Right lobe of liver (tissue), 6 donors: ENCODE data around the gene LYRM7. TPM values are rescaled to one million over a fixed set of nuclear protein-coding genes. Genes with fewer than 3 reads are reported as not detected.

ENCODE experiments used
- ATAC-seq, 4 donors: fragments of 200-7000 bp; cut with Tn5 transposase; one replicate each; pipeline ENCODE4 v1.9.1; 2020; ENCODE audit warnings: mild to moderate bottlenecking in 4 of 4, moderate library complexity in 4 of 4
- DNase-seq, 3 donors: peaks; one replicate each; pipeline ENCODE4 v3.0.0-alpha.2; 2020
- H3K27ac ChIP-seq, 3 donors: fragments of 200-600 bp; one replicate each; pipeline ENCODE4 v1.8.0; 2022
- H3K27me3 ChIP-seq, 2 donors: fragments of 200-600 bp; one replicate each; pipeline ENCODE4 v1.8.0; 2022
- H3K36me3 ChIP-seq, 4 donors: fragments of 200-600 bp; sonication (generic) in 1 of 4; one replicate each; pipeline versions ENCODE4 v1.5.1 to v1.8.0; 2017 to 2022; ENCODE audit warnings: control low read depth in 1 of 4
- H3K4me1 ChIP-seq, 4 donors: fragments of 200-600 bp; sonication (generic) in 1 of 4; one replicate each; pipeline versions ENCODE4 v1.5.1 to v1.8.0; 2017 to 2022; ENCODE audit warnings: control low read depth in 1 of 4
- H3K4me3 ChIP-seq, 3 donors: fragments of 200-600 bp; one replicate each; pipeline ENCODE4 v1.8.0; 2022
- H3K9me3 ChIP-seq, 4 donors: fragments of 200-600 bp; sonication (generic) in 1 of 4; one replicate each; pipeline versions ENCODE4 v1.5.1 to v1.8.0; 2017 to 2022; ENCODE audit warnings: control low read depth in 1 of 4
- POLR2A ChIP-seq: fragments of 450-650 bp; IDR thresholded peaks from one replicate; pipeline ENCODE4 v1.6.1; 2017; ENCODE audit warnings: antibody characterized with exemption, mild to moderate bottlenecking
- WGBS: methylation state at CpG from one replicate; pipeline ENCODE4 v1.1.6; 2018; ENCODE audit warnings: low coverage, low lambda C conversion rate; ENCODE audit not compliant: insufficient coverage; ENCODE audit errors: missing lambda C conversion rate; 5-methylcytosine and 5-hydroxymethylcytosine counted together
- intact Hi-C, 2 donors: fragments of 100-400 bp; cut with DNase I; formaldehyde crosslinking; loops; one replicate each; pipeline versions ENCODE4 v1.11.2 to v1.14.1; 2022
- total RNA-seq, 6 experiments: library from RNA; depleted of rRNA in 2 of 6; stranded (reverse); fragments of >200 nt in 2 of 6; fragmentation: NEBNext Ultra II Directional in 3 of 6; extraction: Animal tissue kit (Norgen Biotek cat#: 25700) in 3 of 6; gene quantifications; one replicate each; pipeline versions ENCODE4 v1.1.0 to v1.2.4, GENCODE V29; 2016 to 2023
- TF ChIP-seq, protein P1 (sequence below), 4 donors: fragments of 200-600 bp in 3 of 4; fragments of 450-650 bp in 1 of 4; IDR thresholded peaks; one replicate each; pipeline versions ENCODE4 v1.5.1 to v1.8.0; 2016 to 2022; ENCODE audit warnings: antibody characterized with exemption in 4 of 4, mild to moderate bottlenecking in 2 of 4
- donor health status: DM: no; HTN: yes; CAD: no.
- donor health status: DM: no; HTN: no; CAD: no.
- donor health status: DM: no; HTN: no; CAD: no.
- donor health status: DM: no; HTN: yes; CAD: no.
- donor health status: DM: no; HTN: yes; CAD: no.

LYRM7 gene
- total RNA-seq, 6 experiments from 2014 or later, result 4.4 to 9.5 (median 5.6) TPM

DNA sequence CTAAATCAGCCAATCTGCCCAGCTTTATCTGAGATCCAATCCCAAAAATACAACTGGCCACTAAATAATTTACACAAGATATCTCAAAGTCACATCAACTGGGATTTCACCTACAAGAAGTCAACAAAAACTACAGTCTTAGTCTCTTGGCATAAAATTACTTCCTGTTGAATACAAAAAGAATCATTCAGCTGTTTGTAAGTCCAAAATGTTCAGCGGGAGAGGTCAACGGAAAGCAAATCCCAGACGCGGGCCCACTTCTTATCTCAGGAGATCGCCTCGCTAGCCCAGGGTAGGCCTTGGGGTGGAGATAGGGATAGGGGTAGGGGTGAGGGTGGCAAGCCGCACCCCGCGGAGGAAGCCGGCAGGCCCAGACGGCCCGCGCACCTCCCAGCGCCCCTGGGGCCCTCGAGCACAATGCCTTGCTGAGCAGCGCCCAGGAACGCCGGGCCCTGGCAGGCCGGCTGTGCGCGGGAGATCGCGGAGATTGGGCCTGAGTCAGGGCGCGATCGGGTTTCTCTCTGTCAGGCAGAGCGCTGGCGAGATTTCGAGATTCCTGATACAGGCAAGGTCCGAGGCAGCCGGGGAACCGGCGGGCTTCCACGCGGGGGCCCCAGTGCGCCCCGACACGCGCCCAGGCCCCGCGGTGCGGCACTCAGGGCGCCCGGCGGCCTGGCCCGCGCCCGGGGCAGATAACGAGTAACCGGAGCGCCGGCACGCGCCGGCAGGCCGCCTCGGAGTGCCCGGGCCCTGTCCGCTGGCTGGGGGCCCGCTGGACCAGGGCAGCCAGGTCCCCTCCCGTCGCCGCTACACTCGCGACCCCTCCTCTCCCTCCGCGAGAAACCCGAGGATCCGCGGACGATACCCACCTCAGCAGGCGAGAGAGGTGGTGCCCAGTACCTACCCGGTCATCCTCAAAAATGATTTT, 6.3 kb upstream of the LYRM7 start:
- Histone ChIP-seq H3K4me3 (peak overlapping the region; percentile 89 to 94 (median 93)), H3K4me1 (peaks cover 0 to 29% (median 14%) of the 10 kb centered on the region in 4 donors), H3K36me3 (peaks cover 0 to 37% (median 19%) of the 10 kb centered on the region in 4 donors), H3K27me3 (no peaks in the 10 kb centered on the region), H3K9me3 (no peaks in the 10 kb centered on the region), H3K27ac (peak overlapping the region; percentile 90 to 98 (median 96))
- intact Hi-C loops, result no loop called here
- TF ChIP-seq, protein P1, sequence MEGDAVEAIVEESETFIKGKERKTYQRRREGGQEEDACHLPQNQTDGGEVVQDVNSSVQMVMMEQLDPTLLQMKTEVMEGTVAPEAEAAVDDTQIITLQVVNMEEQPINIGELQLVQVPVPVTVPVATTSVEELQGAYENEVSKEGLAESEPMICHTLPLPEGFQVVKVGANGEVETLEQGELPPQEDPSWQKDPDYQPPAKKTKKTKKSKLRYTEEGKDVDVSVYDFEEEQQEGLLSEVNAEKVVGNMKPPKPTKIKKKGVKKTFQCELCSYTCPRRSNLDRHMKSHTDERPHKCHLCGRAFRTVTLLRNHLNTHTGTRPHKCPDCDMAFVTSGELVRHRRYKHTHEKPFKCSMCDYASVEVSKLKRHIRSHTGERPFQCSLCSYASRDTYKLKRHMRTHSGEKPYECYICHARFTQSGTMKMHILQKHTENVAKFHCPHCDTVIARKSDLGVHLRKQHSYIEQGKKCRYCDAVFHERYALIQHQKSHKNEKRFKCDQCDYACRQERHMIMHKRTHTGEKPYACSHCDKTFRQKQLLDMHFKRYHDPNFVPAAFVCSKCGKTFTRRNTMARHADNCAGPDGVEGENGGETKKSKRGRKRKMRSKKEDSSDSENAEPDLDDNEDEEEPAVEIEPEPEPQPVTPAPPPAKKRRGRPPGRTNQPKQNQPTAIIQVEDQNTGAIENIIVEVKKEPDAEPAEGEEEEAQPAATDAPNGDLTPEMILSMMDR (IDR thresholded peaks at IDR 0.05), result peak; percentile 2 to 6 (median 4)
- no peak for TF ChIP-seq POLR2A
- ATAC-seq (peak; percentile 63 to 80 (median 74)), DNase-seq (peak; percentile 65 to 75 (median 68))
- WGBS, result 0% methylated on average over 6 of the region's 73 CpGs

DNA sequence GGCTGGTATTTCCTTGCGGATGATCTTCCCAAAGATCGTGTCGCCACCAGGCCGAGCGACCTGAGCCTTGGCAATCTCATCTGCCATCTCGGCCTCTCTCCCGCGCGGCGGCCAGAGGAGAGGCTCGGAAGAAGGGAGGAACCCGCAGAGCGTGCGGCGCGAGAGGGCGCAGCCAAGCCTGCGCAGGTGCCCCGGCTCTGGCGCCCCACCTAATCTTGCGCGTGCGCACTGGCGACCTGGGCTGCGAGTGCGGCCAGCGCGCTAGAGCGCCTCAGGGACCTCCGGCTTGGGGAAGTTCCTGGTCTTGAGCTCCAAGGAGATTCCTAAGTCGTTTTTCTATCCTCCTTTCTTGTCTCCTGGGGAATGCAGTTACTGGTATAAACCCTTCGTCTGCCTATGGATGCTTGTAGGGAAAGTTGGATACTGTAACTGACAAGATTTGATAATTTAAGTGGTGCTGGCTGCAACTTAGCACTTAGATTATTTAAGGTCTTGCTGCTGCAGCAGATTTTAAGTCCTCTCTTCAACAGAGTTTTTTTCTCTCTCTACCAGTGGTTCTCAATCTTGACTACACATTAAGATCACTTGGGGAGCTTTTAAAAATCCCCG, 5.5 kb upstream of the LYRM7 start, which contains the start of gene HINT1:
Gene HINT1 (minus strand): TSS at position 138 of the 609 bp plus-strand sequence. CDS start 51 bp downstream, at position 87.
- Histone ChIP-seq H3K4me3 (peak within 1 kb of the TSS; percentile 89 to 94 (median 93)), H3K36me3 (peaks cover 0 to 29% (median 17%) of the 10 kb centered on the region in 4 donors), H3K27ac (peak within 1 kb of the TSS; percentile 90 to 98 (median 96)), H3K9me3 (no peaks in the 10 kb centered on the region), H3K4me1 (peaks cover 0 to 32% (median 14%) of the 10 kb centered on the region in 4 donors), H3K27me3 (no peaks in the 10 kb centered on the region)
- ATAC-seq (peak; percentile 87 to 93 (median 88)), DNase-seq (peak; percentile 96 to 97 (median 96))
- intact Hi-C loops, result no loop called here
- WGBS, result under 1% methylated on average over 11 of the region's 33 CpGs
- TF ChIP-seq, protein P1 (IDR thresholded peaks at IDR 0.05), result peak in 2 of 4 donors; percentile 24 to 28
- peak; percentile 87 for TF ChIP-seq POLR2A

DNA sequence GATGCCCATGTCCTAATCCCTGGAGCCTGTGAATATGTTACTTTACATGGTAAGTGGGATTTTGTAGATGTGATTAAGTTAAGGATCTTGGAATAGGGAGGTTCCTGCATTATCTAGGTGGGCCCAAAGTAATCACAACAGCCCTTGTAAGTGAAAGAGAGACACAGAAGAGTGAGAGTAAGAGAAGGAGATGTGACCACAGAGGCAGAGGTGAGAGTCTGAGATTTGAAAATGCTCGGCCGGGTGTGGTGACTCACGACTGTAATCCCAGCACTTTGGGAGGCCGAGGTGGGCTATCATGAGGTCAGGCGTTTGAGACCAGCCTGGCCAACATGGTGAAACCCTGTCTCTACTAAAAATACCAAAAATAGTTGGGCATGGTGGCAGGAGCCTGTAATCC, 3.1 kb upstream of the LYRM7 start:
- no peaks in the 10 kb centered on the region for H3K27me3 ChIP-seq
- peaks cover 0 to 8% (median 2%) of the 10 kb centered on the region in 4 donors for H3K4me1 ChIP-seq
- H3K27ac ChIP-seq, result no peak overlapping the region
- H3K9me3 ChIP-seq, result no peaks in the 10 kb centered on the region
- 95% methylated on average over 5 of the region's 5 CpGs for WGBS
- peaks cover 0 to 5% (median under 1%) of the 10 kb centered on the region in 4 donors for H3K36me3 ChIP-seq
- TF ChIP-seq, protein P1 (IDR thresholded peaks at IDR 0.05), result no peak
- no peak for TF ChIP-seq POLR2A
- intact Hi-C loops, result no loop called here
- no peak for DNase-seq
- no peak for ATAC-seq
- no peak overlapping the region for H3K4me3 ChIP-seq

DNA sequence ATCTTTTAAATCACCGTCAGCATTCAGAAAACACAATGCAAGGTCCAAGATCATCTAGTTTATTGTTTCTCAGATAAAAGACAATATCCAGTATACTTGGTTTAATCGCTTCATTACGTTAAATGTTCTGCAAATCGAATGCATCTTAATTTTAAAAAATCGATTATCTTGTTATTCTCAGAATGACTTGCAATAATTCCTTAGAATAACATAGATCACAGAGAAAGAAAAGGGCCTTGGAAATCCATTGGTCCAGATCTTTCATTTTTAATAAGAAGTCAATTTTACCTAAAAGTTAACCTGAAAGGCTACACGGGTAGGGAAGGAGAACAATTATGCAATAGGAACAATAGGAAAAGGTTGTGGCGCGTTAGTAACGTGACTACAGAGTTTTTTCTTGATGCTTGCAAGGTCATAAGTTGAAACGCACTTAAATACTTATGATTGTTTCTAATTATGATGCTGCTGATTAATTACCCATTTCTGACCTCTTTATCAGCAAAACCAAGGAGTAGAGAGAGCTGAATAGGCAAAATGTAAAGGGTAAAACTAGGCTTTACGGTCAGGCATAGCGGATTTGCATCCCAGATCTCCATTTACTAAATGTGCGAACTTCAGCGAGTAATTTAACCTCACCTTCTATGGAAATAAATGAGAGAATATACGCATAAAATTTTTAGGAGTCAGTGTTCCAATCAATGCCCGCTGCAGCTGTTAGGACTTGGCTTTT, 769 bp upstream of the LYRM7 start:
- ATAC-seq, result no peak
- Histone ChIP-seq H3K27me3 (no peaks in the 10 kb centered on the region), H3K4me1 (peaks cover 0 to 5% (median 0%) of the 10 kb centered on the region in 4 donors), H3K9me3 (no peaks in the 10 kb centered on the region), H3K27ac (peak overlapping the region; percentile 41 to 65 (median 48)), H3K36me3 (no peaks in the 10 kb centered on the region), H3K4me3 (peak overlapping the region; percentile 30 to 66 (median 65))
- DNase-seq, result no peak
- 26% methylated on average over 16 of the region's 16 CpGs for WGBS
- intact Hi-C loops, result no loop called here
- TF ChIP-seq, protein P1 (IDR thresholded peaks at IDR 0.05), result no peak
- TF ChIP-seq POLR2A, result no peak
